Lung (tissue), 12 donors: ENCODE measurements around the gene NR2F1. TPM values are rescaled to one million over a fixed set of nuclear protein-coding genes. Genes with fewer than 3 reads are reported as not detected.
A peak's percentile ranks its signal among the peaks of the same experiment; 100 is the strongest.

ENCODE experiments used
- ATAC-seq: fragments of 200-7000 bp; cut with Tn5 transposase; one replicate; pipeline ENCODE4 v1.9.1; 2020; ENCODE audit warnings: moderate number of reproducible peaks; ENCODE audit not compliant: insufficient read depth, low FRiP score
- DNase-seq, 3 donors: peaks; one replicate each; pipeline ENCODE4 v3.0.0-alpha.2; 2013 to 2017
- H3K27ac ChIP-seq, 2 donors: one replicate each; pipeline ENCODE4 v1.5.1; 2013; ENCODE audit warnings: mild to moderate bottlenecking in 2 of 2, moderate library complexity in 2 of 2, control low read depth in 1 of 2, inconsistent platforms in 1 of 2, low read depth in 1 of 2, low read length in 1 of 2
- H3K27me3 ChIP-seq, 3 donors: one replicate each; pipeline ENCODE4 v1.5.1; 2013; ENCODE audit warnings: low read length in 2 of 3; ENCODE audit not compliant: control insufficient read depth in 3 of 3, insufficient read depth in 3 of 3
- H3K36me3 ChIP-seq, 4 donors: one replicate each; pipeline ENCODE4 v1.5.1; 2013; ENCODE audit warnings: low read length in 4 of 4, mild to moderate bottlenecking in 1 of 4, moderate library complexity in 1 of 4; ENCODE audit not compliant: control insufficient read depth in 4 of 4, insufficient read depth in 4 of 4
- H3K4me1 ChIP-seq, 5 donors: one replicate each; pipeline ENCODE4 v1.5.1; 2013; ENCODE audit warnings: low read length in 5 of 5, mild to moderate bottlenecking in 2 of 5, moderate library complexity in 1 of 5; ENCODE audit not compliant: control insufficient read depth in 5 of 5, insufficient read depth in 5 of 5
- H3K4me3 ChIP-seq: one replicate; pipeline ENCODE4 v1.5.1; 2013; ENCODE audit warnings: mild to moderate bottlenecking, control low read depth, moderate library complexity
- H3K9ac ChIP-seq, 2 donors: one replicate each; pipeline ENCODE4 v1.5.1; 2013; ENCODE audit warnings: low read length in 2 of 2, control low read depth in 1 of 2; ENCODE audit not compliant: insufficient read depth in 1 of 2
- H3K9me3 ChIP-seq, 4 donors: one replicate each; pipeline ENCODE4 v1.5.1; 2013; ENCODE audit warnings: low read length in 3 of 4, mild to moderate bottlenecking in 1 of 4, moderate library complexity in 1 of 4; ENCODE audit not compliant: control insufficient read depth in 4 of 4, insufficient read depth in 3 of 4
- CTCF ChIP-seq: IDR thresholded peaks from 2 replicates; pipeline ENCODE4 v1.5.1; 2012; ENCODE audit warnings: mild to moderate bottlenecking; ENCODE audit errors: control extremely low read depth, extremely low read depth
- WGBS, 2 donors: extraction: QIAGEN DNeasy Blood & Tissue Kit; methylation state at CpG; one replicate each; pipeline ENCODE4 v1.1.7; 2013; 5-methylcytosine and 5-hydroxymethylcytosine counted together
- polyA plus RNA-seq, 2 donors: library from polyadenylated mRNA; stranded (reverse); fragments of 200-250 nt; gene quantifications; one replicate each; pipeline ENCODE4 v1.2.1, GENCODE V29; 2013
- total RNA-seq, 2 donors: library from RNA; depleted of rRNA in 1 of 2; stranded (reverse); fragments of >200 nt in 1 of 2; gene quantifications; one replicate each; pipeline ENCODE4 v1.2.1, GENCODE V29; 2014 to 2021
- donor health status: control.
- donor health status: control.
- donor health status: Bipolar disorder and iron deficiency.
- donor health status: healthy.
- donor health status: DM: yes; HTN: yes; CAD: no.

The NR2F1 gene
- total and polyA plus RNA-seq, 4 donors, result 15.2 to 104 (median 58.3) TPM

DNA sequence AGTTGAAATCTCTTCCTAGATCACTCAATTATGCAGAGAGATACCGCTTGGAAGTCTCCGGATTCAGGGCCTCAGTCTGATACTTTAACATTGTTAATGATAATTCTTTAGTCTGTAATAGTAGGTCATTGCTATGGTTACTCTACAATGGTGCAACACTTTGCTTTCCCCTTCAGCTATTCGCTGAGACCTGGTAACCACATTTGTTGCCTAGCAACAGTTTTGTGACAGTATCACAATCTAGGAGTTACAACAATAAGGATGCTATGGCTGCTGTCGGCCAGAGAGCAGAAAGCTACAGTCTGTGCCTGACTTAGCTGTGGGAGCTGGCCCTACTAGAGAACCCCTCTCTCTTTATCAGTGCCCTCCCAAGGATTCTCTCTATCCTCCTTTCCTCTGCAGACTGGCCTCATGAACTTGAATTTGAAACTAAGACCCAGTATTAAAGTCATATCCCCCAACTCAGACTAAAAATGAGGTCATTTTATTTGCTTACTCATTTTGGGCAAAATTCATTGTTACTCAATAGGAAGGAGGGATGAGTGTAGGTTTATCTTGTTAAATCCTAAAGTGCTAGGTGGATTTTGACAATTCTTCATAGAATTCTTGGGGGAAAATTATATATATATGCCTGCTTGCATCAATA is 39.3 kb downstream of the NR2F1 start:
- no peak overlapping the region for H3K4me3 ChIP-seq
- peaks cover 0 to 7% (median 0%) of the 10 kb centered on the region in 5 donors for H3K4me1 ChIP-seq
- H3K27me3 ChIP-seq, result peaks cover 0 to 5% (median 0%) of the 10 kb centered on the region in 3 donors
- ATAC-seq, result no peak
- DNase-seq, result peak; percentile 68 to 89 (median 86)
- H3K9me3 ChIP-seq, result no peaks in the 10 kb centered on the region
- no peaks in the 10 kb centered on the region for H3K36me3 ChIP-seq
- WGBS, 2 donors, result 59 to 63% methylated on average over 4 of the region's 4 CpGs
- TF ChIP-seq CTCF, result no peak
- H3K27ac ChIP-seq, result peak overlapping the region; percentile 60 to 65
- peak overlapping the region; percentile 47 to 94 for H3K9ac ChIP-seq

- Histone ChIP-seq H3K27ac (no peak overlapping the region), H3K9ac (no peak overlapping the region), H3K27me3 (peaks cover 0 to 3% (median 0%) of the 10 kb centered on the region in 3 donors), H3K4me3 (no peak overlapping the region), H3K9me3 (no peaks in the 10 kb centered on the region), H3K4me1 (peaks cover 0 to 7% (median 0%) of the 10 kb centered on the region in 5 donors), H3K36me3 (no peaks in the 10 kb centered on the region)
- DNase-seq (no peak), ATAC-seq (no peak)
- TF ChIP-seq CTCF, result no peak
- WGBS, 2 donors, result 80 to 84% methylated on average over 4 of the region's 4 CpGs
These were observed 40.1 kb downstream of the NR2F1 start for GRCh38 chr5:93623153-93623552.

GRCh38 chr5:93626801-93627200 is 43.8 kb downstream of the NR2F1 start:
- DNase-seq (no peak), ATAC-seq (no peak)
- Histone ChIP-seq H3K36me3 (no peaks in the 10 kb centered on the region), H3K9me3 (no peaks in the 10 kb centered on the region), H3K27ac (no peak overlapping the region), H3K9ac (no peak overlapping the region), H3K4me3 (no peak overlapping the region), H3K4me1 (peaks cover 0 to 6% (median 0%) of the 10 kb centered on the region in 5 donors), H3K27me3 (peaks cover 0 to 3% (median 0%) of the 10 kb centered on the region in 3 donors)
- TF ChIP-seq CTCF, result no peak

DNA sequence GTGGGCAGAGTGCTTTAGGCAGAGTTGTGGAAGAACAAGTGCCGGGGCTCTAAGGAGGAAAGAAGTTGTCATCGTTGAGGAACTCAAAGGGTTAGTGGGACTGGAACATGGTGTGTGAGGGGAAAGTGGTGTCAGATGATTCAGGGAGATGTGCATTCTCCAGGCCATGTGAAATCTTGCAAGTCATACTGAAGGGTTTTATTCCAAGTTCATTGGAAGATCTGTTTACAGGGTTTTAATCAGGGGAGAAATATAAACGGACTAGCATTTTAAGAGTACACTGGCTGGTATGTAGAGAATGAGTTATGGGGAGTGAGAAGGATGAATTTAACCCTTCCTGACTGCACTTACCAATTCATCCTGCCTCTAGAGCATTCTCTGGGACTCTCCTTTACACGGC is 49.3 kb downstream of the NR2F1 start:
- Histone ChIP-seq H3K27me3 (no peaks in the 10 kb centered on the region), H3K4me3 (no peak overlapping the region), H3K4me1 (no peaks in the 10 kb centered on the region), H3K27ac (no peak overlapping the region), H3K9ac (no peak overlapping the region), H3K36me3 (no peaks in the 10 kb centered on the region), H3K9me3 (no peaks in the 10 kb centered on the region)
- ATAC-seq (no peak), DNase-seq (no peak)
- 82 to 87% methylated on average over 4 of the region's 4 CpGs for WGBS, 2 donors
- TF ChIP-seq CTCF, result no peak
